C1 segment of cervical spinal cord (tissue), 14 donors: Measurements from ENCODE around the gene DHX8.

ENCODE experiments used
- DNase-seq, 14 donors: peaks; one replicate each; lab custom pipeline; 2025; lab: John Stamatoyannopoulos, UW

DHX8 gene

GRCh38 chr17:43546319-43547188, 62.8 kb downstream of the DHX8 start, which contains the start of gene ETV4:
TSS of gene ETV4 (minus strand) at chr17:43546340. CDS start at chr17:43545617, 723 bp downstream.
- DNase-seq, result peak; percentile 31 to 87 (median 72)

- DNase-seq, result no peak
Measured at GRCh38 chr17:43547189-43547550, 63.4 kb downstream of the DHX8 start.

GRCh38 chr17:43547659-43548256, 64.0 kb downstream of the DHX8 start:
- no peak for DNase-seq

GRCh38 chr17:43548689-43549379, 65.1 kb downstream of the DHX8 start:
- no peak for DNase-seq

- no peak for DNase-seq
Measured at GRCh38 chr17:43549496-43549895, 65.7 kb downstream of the DHX8 start.

- DNase-seq, result no peak
Measured at GRCh38 chr17:43550754-43551153, 67.0 kb downstream of the DHX8 start.

- DNase-seq, result no peak
Measured at GRCh38 chr17:43552229-43552837, 68.6 kb downstream of the DHX8 start.

- no peak for DNase-seq
Measured at GRCh38 chr17:43553573-43553972, 69.8 kb downstream of the DHX8 start.

GRCh38 chr17:43554857-43555256, 71.1 kb downstream of the DHX8 start:
- no peak for DNase-seq

- no peak for DNase-seq
Measured at GRCh38 chr17:43556292-43556691, 72.5 kb downstream of the DHX8 start.

GRCh38 chr17:43558805-43559160, 75.0 kb downstream of the DHX8 start:
- no peak for DNase-seq

GRCh38 chr17:43559161-43559816, 75.5 kb downstream of the DHX8 start:
- no peak for DNase-seq

- no peak for DNase-seq
Measured at GRCh38 chr17:43560461-43561427, 77.0 kb downstream of the DHX8 start.

- DNase-seq, result no peak
Measured at GRCh38 chr17:43562679-43563599, 79.2 kb downstream of the DHX8 start.

- DNase-seq, result no peak
Measured at GRCh38 chr17:43563600-43564594, 80.1 kb downstream of the DHX8 start.

GRCh38 chr17:43568506-43569082, 84.8 kb downstream of the DHX8 start:
- DNase-seq, result no peak

- DNase-seq, result no peak
Measured at GRCh38 chr17:43570518-43570928, 86.7 kb downstream of the DHX8 start.
